ENCODE measurements around the gene NAP1L3.

DNA sequence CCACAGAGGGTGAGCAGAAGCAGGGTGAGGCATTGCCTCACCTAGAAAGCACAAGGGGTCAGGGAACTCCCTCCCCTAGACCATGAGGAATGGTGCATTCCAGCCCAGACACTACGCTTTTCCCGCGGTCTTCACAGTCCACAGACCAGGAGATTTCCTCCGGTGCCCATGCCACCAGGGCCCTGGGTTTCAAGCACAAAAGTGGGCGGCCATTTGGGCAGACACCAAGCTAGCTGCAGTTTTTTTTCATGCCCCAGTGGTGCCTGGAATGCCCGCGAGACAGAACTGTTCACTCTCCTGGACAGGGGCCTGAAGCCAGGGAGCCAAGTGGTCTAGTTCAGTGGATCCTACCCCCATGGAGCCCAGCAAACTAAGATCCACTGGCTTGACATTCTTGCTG is 12.8 kb downstream of the NAP1L3 start:
- TF ChIP-seq, protein P1, sequence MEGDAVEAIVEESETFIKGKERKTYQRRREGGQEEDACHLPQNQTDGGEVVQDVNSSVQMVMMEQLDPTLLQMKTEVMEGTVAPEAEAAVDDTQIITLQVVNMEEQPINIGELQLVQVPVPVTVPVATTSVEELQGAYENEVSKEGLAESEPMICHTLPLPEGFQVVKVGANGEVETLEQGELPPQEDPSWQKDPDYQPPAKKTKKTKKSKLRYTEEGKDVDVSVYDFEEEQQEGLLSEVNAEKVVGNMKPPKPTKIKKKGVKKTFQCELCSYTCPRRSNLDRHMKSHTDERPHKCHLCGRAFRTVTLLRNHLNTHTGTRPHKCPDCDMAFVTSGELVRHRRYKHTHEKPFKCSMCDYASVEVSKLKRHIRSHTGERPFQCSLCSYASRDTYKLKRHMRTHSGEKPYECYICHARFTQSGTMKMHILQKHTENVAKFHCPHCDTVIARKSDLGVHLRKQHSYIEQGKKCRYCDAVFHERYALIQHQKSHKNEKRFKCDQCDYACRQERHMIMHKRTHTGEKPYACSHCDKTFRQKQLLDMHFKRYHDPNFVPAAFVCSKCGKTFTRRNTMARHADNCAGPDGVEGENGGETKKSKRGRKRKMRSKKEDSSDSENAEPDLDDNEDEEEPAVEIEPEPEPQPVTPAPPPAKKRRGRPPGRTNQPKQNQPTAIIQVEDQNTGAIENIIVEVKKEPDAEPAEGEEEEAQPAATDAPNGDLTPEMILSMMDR (IDR thresholded peaks at IDR 0.05): no peak
- TF ChIP-seq POLR2A (IDR thresholded peaks at IDR 0.05): no peak
